SIG-M5 treated with dmso at 0.1 percent for 504 hours (cell line): Measurements from ENCODE around the gene EFCC1.

ENCODE experiments used
- DNase-seq: peaks from one replicate; lab custom pipeline; 2025; ENCODE audit not compliant: unreplicated experiment; lab: John Stamatoyannopoulos, UW

Gene EFCC1, protein sequence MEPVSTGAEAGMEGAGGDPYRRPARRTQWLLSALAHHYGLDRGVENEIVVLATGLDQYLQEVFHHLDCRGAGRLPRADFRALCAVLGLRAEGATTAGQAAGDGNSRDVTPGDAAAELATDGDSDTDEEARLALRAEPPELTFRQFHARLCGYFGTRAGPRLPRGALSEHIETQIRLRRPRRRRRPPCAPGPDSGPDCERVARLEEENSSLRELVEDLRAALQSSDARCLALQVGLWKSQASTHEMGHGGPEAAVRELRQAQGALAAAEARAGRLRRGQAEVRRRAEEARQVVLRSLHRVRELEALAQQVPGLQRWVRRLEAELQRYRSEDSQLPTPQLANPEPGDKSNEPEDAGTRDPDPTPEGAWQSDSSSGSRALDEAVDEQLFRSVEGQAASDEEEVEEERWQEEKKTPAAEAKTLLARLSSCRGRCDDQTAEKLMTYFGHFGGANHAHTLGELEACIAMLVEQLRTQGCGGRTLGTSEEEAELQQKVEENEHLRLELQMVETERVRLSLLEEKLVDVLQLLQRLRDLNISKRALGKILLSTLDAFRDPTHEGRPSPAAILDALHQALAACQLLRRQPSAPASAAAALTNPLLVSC

GRCh38 chr3:129001101-129001805 is at the start of gene EFCC1:
Gene EFCC1 (plus strand): TSS chr3:129001304. CDS start chr3:129001629, 325 bp downstream.
- no peak for DNase-seq

- no peak for DNase-seq
Measured at GRCh38 chr3:128956440-128956839, 44.7 kb upstream of the EFCC1 start.

DNA sequence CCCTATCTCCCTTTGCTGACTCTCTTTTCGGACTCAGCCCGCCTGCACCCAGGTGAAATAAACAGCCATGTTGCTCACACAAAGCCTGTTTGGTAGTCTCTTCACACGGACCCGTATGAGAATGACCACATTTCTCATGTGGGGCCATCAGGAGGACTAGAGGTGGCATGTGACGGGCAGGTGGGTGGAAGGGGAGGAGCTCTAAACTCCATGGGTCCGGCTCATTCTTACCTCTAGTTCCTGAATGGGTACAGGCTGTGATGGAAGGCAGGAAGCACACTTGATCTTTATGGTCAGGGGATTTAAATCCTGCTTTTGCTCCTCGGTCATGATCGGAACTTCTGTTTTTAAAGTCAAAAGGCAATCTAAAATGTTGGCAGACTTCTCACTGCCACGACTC is 35.8 kb upstream of the EFCC1 start:
- no peak for DNase-seq

GRCh38 chr3:128965818-128966217 is 35.3 kb upstream of the EFCC1 start:
- DNase-seq: peak; percentile 54

- peak; percentile 54 for DNase-seq
Measured at GRCh38 chr3:128967748-128968355, 33.3 kb upstream of the EFCC1 start.

DNA sequence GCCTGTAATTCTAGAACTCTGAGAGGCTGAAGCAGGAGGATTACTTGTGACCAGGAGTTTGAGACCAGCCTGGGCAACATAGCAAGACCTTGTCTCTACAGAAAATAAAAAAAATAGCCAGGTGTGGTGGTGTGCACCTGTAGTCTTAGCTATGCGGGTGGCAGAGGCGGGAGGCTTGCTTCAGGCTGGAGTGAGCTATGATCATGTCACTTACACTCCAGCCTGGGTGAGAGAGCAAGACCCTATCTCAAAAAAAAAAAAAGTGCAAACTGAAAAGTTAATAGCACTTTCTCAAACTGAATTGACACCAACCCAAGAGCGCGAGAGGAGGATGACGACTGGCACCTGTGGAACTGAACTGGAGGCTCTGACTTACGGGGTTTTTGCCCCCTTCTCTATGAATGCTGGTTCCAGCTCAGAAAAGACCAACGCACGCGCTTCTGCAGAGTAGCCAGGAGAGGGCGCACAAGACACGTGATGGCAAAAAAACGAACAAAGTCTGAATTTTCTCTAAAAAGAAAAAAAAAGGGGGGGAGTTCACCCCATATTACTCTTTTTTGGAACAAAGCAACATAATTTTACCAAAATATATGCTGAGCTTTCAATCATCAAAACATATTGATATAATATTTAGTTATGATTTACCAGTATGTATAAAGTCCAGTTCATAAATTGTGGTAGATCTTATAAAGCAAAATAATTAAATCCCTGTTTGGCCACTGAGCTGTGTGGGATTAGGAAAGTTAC is 30.9 kb upstream of the EFCC1 start:
- DNase-seq: peak; percentile 70

GRCh38 chr3:128970740-128971047 is 30.4 kb upstream of the EFCC1 start:
- peak; percentile 51 for DNase-seq

GRCh38 chr3:128971421-128972100 is 29.5 kb upstream of the EFCC1 start:
- peak; percentile 86 for DNase-seq

DNA sequence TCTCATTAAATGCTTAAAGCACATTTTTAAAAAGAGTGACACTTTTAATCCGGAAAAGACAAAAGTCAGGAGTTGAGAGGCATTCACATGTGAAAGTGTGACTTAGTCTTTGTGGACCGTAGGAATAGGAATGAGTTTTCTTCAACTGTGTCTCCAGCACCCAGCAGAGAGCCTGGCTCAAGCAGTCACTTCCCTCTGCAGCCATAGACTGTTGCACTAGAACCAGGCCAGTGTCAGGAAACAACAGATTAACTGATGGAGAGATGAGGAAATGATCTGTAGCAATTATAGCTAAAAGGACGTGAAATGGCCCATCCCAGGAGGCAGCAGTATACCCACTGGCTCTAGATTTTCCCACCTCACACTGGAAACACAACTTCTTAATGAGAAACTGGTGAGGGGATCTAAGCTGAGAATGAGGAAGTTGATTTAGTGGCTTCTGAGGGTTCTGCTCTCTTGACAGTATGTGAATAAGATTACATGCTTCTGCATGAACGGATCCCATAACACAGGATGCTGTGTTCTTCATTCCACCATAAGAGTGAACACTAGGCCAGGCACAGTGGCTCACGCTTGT is 27.0 kb upstream of the EFCC1 start:
- peak; percentile 87 for DNase-seq

- DNase-seq: no peak
Measured at GRCh38 chr3:128975276-128975675, 25.8 kb upstream of the EFCC1 start.

GRCh38 chr3:128983293-128984069 is 17.6 kb upstream of the EFCC1 start:
- no peak for DNase-seq

- DNase-seq: no peak
Measured at GRCh38 chr3:128984596-128984995, 16.5 kb upstream of the EFCC1 start.

DNA sequence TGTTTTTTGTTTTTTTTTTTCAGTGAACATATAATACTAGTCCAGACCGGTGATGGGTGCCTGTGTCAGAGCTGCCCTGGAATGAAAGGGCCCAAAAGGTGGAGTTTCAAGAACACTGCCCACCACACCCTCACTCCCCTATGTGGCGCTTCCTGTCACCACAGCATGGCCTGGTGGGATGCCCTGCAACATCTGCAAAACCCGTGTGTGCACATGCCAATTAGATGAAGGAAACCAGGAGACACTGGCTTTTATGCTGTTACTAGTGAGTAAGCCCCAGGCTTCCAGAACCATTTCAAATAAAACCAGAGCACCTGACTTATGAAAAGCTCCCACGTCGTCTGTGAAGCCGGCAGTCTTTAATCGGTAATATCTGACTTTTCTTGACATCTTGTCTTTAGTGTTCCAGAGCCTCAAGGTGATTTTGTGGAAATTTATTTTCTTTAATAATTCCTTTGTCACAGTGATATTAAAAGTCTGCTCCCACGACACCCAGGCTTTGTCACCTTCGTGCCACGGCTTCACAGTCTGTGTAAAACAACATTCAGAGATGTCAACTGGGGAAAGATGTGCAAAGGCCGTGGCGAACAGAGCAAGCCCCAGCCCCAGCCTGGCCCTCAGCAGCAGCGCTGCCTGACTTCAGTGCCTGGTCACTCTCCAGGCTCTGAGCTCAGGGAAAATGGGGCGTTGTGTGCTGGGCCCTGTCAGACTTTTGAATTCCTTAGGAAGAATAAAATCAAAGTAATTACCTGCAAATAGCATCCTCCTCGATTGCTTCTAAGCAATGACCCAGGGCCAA is 13.6 kb upstream of the EFCC1 start:
- DNase-seq: no peak

GRCh38 chr3:128988286-128988685 is 12.8 kb upstream of the EFCC1 start:
- DNase-seq: no peak

GRCh38 chr3:128991355-128991895 is 9.7 kb upstream of the EFCC1 start:
- no peak for DNase-seq

DNA sequence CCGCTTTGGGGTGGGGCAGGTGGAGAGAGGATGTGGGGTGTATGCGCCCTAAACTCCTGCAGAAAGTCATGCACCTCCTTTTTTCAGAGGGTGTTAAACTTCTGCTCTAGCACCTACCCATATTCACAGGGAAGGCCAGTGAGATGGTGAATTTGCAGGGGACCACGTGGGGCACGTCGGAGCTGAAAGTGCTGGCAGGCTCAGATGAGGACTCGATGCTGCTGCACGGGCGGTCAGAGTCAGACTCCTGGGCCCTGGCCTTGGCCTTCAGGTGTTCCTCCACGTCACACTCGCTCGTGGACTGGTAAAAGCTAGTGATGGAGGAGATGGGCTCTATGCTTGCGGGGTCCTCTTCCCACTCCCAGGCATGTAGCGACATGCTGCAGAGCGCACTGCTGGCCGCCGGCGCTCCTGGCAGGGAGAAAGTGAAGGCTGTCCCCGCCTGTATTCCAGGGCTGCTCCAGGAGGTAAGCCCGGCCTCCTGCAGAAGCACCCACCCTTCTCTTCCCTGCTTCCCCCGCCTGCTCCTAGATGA is 8.1 kb upstream of the EFCC1 start:
- DNase-seq: no peak

DNA sequence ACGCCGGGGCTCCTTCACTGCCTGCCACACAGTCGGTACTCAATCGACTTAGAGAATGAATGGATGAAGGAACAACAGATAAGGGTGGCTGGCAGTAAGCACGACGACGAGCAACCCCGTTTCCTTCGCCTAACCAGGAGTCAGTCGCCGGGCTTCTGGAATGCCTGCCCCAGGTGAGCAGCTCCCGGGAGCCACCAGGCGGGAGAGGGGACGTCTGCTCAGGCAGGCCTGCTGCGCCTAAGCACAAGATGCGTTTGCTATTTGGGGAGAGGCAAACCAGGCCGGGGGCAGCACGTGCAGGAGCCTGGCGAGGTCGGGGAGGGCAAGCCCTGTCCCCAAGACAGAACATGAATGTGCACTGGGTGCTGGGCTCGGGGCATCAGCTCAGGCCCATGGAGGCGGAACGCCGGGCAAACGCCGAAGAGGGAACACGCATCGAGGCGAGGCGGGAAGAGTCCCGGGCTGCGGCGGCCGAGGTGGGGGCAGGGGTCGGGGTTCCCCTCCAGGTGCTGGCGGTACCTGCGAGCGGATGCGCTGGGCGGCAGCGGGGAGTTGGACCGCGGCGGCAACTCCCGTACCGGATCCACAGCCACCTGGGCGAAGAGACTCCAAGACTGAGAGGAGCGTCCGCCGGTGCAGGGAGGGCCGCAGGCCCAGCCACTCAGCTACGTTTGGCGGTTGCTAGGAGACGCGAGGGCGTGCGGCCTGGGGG is 7.5 kb upstream of the EFCC1 start, which contains the start of gene CFAP92:
CFAP92 (minus strand) TSS at position 616 of the 712 bp plus-strand sequence. CDS start 772 bp downstream, outside the sequence.
- DNase-seq: peak; percentile 79
